HepG2 (cell line): ENCODE measurements around the gene ITGB6.

Experiments used
- BCL6 ChIP-seq: IDR thresholded peaks from 2 replicates; pipeline ENCODE4 v1.6.1; 2016; ENCODE audit warnings: missing genetic modification reagents, missing compliant biosample characterization
- CREM ChIP-seq, 2 experiments: sonication (generic) in 1 of 2; formaldehyde crosslinking in 1 of 2; IDR thresholded peaks; 2 replicates each; pipeline versions ENCODE4 v1.4.0 to v1.6.1; 2016 to 2020; ENCODE audit warnings: antibody characterized with exemption in 1 of 2, mild to moderate bottlenecking in 1 of 2, missing genetic modification reagents in 1 of 2
- DPF2 ChIP-seq: sonication (generic); formaldehyde crosslinking; IDR thresholded peaks from 2 replicates; pipeline ENCODE4 v1.4.0; 2020; ENCODE audit warnings: mild to moderate bottlenecking, low read depth, missing genetic modification reagents, borderline replicate concordance
- MAFK ChIP-seq, 2 experiments: IDR thresholded peaks in 1 of 2; conservative IDR thresholded peaks in 1 of 2; 2 replicates each; pipeline ENCODE4 v1.6.1; 2011; ENCODE audit warnings: improper control_type of control experiment in 2 of 2, low read length in 2 of 2
- NFE2L2 ChIP-seq: fragments of 150-350 bp; IDR thresholded peaks from 2 replicates; pipeline ENCODE4 v1.6.1; 2014; ENCODE audit warnings: low read length
- NR3C1 ChIP-seq: sonication (generic); formaldehyde crosslinking; IDR thresholded peaks from 2 replicates; pipeline ENCODE4 v1.4.0; 2020; ENCODE audit warnings: missing genetic modification reagents
- TF ChIP-seq, protein P1 (sequence below), 2 experiments: IDR thresholded peaks; 2 replicates each; pipeline ENCODE4 v1.6.1; 2011 to 2012; ENCODE audit warnings: low read length in 2 of 2, borderline replicate concordance in 1 of 2, low read depth in 1 of 2, mild to moderate bottlenecking in 1 of 2, moderate library complexity in 1 of 2
- TF ChIP-seq, protein P2 (sequence below): sonication (generic); formaldehyde crosslinking; IDR thresholded peaks from 2 replicates; pipeline ENCODE4 v1.5.0; 2020; ENCODE audit warnings: mild to moderate bottlenecking, missing genetic modification reagents, moderate library complexity
- TF ChIP-seq, protein P3 (sequence below): sonication (generic); formaldehyde crosslinking; IDR thresholded peaks from 2 replicates; pipeline ENCODE4 v1.4.0; 2020; ENCODE audit warnings: low read depth, missing genetic modification reagents

DNA sequence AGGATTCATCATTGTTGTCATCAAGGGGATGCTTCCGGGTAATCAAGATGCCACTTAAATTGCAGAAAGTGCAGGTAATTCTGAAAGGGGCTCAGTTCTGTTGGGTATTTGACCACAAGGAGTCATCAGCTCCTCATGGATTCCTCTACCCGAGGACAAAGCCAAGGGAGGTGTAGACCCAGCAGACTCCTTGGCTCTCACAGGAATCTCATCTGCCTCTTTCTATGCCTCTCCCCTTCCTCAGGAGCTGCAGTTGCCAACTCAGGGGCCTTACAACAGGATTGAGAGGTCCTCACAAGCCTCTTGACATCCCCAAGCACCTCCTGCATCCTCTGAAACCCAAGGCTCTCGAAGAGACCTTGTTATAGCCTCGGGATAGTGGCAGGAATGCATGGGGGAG lies 44.0 kb downstream of the ITGB6 start:
- TF ChIP-seq NFE2L2 (no peak), BCL6 (no peak), CREM (IDR thresholded peaks at IDR 0.05) (no peak), CREM (CRISPR knock-in tag; IDR thresholded peaks at IDR 0.05) (no peak), DPF2 (CRISPR knock-in tag) (no peak), NR3C1 (CRISPR knock-in tag) (no peak), MAFK (conservative IDR thresholded peaks at IDR 0.05 in 1 of 2, IDR thresholded peaks at IDR 0.05 in 1 of 2; ENCODE audit: low read length in 2 of 2) (no peak)
- TF ChIP-seq, protein P1, sequence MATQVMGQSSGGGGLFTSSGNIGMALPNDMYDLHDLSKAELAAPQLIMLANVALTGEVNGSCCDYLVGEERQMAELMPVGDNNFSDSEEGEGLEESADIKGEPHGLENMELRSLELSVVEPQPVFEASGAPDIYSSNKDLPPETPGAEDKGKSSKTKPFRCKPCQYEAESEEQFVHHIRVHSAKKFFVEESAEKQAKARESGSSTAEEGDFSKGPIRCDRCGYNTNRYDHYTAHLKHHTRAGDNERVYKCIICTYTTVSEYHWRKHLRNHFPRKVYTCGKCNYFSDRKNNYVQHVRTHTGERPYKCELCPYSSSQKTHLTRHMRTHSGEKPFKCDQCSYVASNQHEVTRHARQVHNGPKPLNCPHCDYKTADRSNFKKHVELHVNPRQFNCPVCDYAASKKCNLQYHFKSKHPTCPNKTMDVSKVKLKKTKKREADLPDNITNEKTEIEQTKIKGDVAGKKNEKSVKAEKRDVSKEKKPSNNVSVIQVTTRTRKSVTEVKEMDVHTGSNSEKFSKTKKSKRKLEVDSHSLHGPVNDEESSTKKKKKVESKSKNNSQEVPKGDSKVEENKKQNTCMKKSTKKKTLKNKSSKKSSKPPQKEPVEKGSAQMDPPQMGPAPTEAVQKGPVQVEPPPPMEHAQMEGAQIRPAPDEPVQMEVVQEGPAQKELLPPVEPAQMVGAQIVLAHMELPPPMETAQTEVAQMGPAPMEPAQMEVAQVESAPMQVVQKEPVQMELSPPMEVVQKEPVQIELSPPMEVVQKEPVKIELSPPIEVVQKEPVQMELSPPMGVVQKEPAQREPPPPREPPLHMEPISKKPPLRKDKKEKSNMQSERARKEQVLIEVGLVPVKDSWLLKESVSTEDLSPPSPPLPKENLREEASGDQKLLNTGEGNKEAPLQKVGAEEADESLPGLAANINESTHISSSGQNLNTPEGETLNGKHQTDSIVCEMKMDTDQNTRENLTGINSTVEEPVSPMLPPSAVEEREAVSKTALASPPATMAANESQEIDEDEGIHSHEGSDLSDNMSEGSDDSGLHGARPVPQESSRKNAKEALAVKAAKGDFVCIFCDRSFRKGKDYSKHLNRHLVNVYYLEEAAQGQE (IDR thresholded peaks at IDR 0.05; ENCODE audit: borderline replicate concordance in 1 of 2, low read depth in 1 of 2, low read length in 2 of 2), result no peak
- TF ChIP-seq, protein P2, sequence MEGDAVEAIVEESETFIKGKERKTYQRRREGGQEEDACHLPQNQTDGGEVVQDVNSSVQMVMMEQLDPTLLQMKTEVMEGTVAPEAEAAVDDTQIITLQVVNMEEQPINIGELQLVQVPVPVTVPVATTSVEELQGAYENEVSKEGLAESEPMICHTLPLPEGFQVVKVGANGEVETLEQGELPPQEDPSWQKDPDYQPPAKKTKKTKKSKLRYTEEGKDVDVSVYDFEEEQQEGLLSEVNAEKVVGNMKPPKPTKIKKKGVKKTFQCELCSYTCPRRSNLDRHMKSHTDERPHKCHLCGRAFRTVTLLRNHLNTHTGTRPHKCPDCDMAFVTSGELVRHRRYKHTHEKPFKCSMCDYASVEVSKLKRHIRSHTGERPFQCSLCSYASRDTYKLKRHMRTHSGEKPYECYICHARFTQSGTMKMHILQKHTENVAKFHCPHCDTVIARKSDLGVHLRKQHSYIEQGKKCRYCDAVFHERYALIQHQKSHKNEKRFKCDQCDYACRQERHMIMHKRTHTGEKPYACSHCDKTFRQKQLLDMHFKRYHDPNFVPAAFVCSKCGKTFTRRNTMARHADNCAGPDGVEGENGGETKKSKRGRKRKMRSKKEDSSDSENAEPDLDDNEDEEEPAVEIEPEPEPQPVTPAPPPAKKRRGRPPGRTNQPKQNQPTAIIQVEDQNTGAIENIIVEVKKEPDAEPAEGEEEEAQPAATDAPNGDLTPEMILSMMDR (CRISPR knock-in tag), result 0 out of 2 replicates have a peak, but pooled peaks have one; percentile 11
- TF ChIP-seq, protein P3, sequence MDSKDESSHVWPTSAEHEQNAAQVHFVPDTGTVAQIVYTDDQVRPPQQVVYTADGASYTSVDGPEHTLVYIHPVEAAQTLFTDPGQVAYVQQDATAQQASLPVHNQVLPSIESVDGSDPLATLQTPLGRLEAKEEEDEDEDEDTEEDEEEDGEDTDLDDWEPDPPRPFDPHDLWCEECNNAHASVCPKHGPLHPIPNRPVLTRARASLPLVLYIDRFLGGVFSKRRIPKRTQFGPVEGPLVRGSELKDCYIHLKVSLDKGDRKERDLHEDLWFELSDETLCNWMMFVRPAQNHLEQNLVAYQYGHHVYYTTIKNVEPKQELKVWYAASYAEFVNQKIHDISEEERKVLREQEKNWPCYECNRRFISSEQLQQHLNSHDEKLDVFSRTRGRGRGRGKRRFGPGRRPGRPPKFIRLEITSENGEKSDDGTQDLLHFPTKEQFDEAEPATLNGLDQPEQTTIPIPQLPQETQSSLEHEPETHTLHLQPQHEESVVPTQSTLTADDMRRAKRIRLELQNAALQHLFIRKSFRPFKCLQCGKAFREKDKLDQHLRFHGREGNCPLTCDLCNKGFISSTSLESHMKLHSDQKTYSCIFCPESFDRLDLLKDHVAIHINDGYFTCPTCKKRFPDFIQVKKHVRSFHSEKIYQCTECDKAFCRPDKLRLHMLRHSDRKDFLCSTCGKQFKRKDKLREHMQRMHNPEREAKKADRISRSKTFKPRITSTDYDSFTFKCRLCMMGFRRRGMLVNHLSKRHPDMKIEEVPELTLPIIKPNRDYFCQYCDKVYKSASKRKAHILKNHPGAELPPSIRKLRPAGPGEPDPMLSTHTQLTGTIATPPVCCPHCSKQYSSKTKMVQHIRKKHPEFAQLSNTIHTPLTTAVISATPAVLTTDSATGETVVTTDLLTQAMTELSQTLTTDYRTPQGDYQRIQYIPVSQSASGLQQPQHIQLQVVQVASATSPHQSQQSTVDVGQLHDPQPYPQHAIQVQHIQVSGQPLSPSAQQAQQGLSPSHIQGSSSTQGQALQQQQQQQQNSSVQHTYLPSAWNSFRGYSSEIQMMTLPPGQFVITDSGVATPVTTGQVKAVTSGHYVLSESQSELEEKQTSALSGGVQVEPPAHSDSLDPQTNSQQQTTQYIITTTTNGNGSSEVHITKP (CRISPR knock-in tag), result no peak
